OCI-LY3 (cell line): ENCODE measurements around the gene SH2D4B.

ENCODE experiments used
- CTCF ChIP-seq: fragments of 200-600, 300-600 bp; sonication (generic); IDR thresholded peaks from 2 replicates; pipeline ENCODE4 v1.5.1; 2014; ENCODE audit warnings: antibody characterized with exemption, low read length, low read depth
- EZH2phosphoT487 ChIP-seq: fragments of 200-600 bp; shearing (Covaris generic); IDR thresholded peaks from 2 replicates; pipeline ENCODE4 v1.6.1; 2018; ENCODE audit warnings: antibody characterized with exemption, mixed run types, low read depth

GRCh38 chr10:80537736-80538480 lies at the start of gene SH2D4B:
- TF ChIP-seq EZH2phosphoT487 (no peak), CTCF (no peak)
